ENCODE results near the gene NF2. TPM values are rescaled to one million over a fixed set of nuclear protein-coding genes. Genes with fewer than 3 reads are reported as not detected.

NF2 gene
- total RNA-seq, 4 donors from 2014 or later, result 14.6 to 60.1 (median 34.7) TPM

- TF ChIP-seq, protein P1, sequence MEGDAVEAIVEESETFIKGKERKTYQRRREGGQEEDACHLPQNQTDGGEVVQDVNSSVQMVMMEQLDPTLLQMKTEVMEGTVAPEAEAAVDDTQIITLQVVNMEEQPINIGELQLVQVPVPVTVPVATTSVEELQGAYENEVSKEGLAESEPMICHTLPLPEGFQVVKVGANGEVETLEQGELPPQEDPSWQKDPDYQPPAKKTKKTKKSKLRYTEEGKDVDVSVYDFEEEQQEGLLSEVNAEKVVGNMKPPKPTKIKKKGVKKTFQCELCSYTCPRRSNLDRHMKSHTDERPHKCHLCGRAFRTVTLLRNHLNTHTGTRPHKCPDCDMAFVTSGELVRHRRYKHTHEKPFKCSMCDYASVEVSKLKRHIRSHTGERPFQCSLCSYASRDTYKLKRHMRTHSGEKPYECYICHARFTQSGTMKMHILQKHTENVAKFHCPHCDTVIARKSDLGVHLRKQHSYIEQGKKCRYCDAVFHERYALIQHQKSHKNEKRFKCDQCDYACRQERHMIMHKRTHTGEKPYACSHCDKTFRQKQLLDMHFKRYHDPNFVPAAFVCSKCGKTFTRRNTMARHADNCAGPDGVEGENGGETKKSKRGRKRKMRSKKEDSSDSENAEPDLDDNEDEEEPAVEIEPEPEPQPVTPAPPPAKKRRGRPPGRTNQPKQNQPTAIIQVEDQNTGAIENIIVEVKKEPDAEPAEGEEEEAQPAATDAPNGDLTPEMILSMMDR (IDR thresholded peaks at IDR 0.05), result peak in 2 of 5 experiments; percentile 7 to 29
- TF ChIP-seq POLR2AphosphoS5 (IDR thresholded peaks at IDR 0.05) (no peak), POLR2A (IDR thresholded peaks at IDR 0.05) (no peak), EP300 (IDR thresholded peaks at IDR 0.05; ENCODE audit: low read depth) (no peak)
- H3K4me3 ChIP-seq, result no peak overlapping the region
Observed at GRCh38 chr22:29701155-29701999, 97.9 kb downstream of the NF2 start.

GRCh38 chr22:29702000-29702930 lies 98.8 kb downstream of the NF2 start:
- H3K27me3 ChIP-seq, result peaks cover 14% of the 10 kb centered on the region

More at GRCh38 chr22:29701155-29701999, 97.9 kb downstream of the NF2 start:
- Histone ChIP-seq H3K4me1 (peaks cover 0 to 42% (median 39%) of the 10 kb centered on the region in 4 donors), H3K9me3 (no peaks in the 10 kb centered on the region), H3K27ac (peak overlapping the region; percentile 13 to 66 (median 51)), H3K36me3 (no peaks in the 10 kb centered on the region), H3K27me3 (peaks cover 14% of the 10 kb centered on the region)
- intact Hi-C loops (cut with DNase I; ENCODE audit: low total_unique reads), result no loop called here
- 26 to 40% methylated on average over 1 to 14 of the region's 14 CpGs for WGBS, 2 donors (ENCODE audit: low coverage in 1 of 2)
- peak; percentile 29 for DNase-seq
- in situ Hi-C loops (cut with MboI; ENCODE audit: low pct_ligation_motif_present in 1 of 4, low pct_unique_long_range_greater_than_20kb in 1 of 4, low sequenced_read_pairs in 3 of 4), result no loop called here

GRCh38 chr22:29702931-29703501 lies 99.6 kb downstream of the NF2 start:
- DNase-seq, result no peak
- Histone ChIP-seq H3K27me3 (peaks cover 14% of the 10 kb centered on the region), H3K36me3 (no peaks in the 10 kb centered on the region), H3K9me3 (no peaks in the 10 kb centered on the region), H3K4me1 (peaks cover 0 to 42% (median 39%) of the 10 kb centered on the region in 4 donors), H3K4me3 (no peak overlapping the region), H3K27ac (peak overlapping the region; percentile 29 to 66 (median 51))
- TF ChIP-seq EP300 (IDR thresholded peaks at IDR 0.05; ENCODE audit: low read depth) (no peak), POLR2AphosphoS5 (IDR thresholded peaks at IDR 0.05) (no peak), POLR2A (IDR thresholded peaks at IDR 0.05) (no peak)
- TF ChIP-seq, protein P1 (IDR thresholded peaks at IDR 0.05), result no peak
- 55% methylated on average over 16 of the region's 19 CpGs; no CpG with 5 or more reads in 1 of the 2 donors for WGBS, 2 donors (ENCODE audit: low coverage in 1 of 2)
- in situ Hi-C loops (cut with MboI; ENCODE audit: low pct_ligation_motif_present in 1 of 4, low pct_unique_long_range_greater_than_20kb in 1 of 4, low sequenced_read_pairs in 3 of 4) (no loop called here), intact Hi-C loops (cut with DNase I; ENCODE audit: low total_unique reads) (no loop called here)

More at GRCh38 chr22:29702000-29702930, 98.8 kb downstream of the NF2 start:
- DNase-seq, result peak; percentile 23
- Histone ChIP-seq H3K36me3 (no peaks in the 10 kb centered on the region), H3K4me3 (no peak overlapping the region), H3K4me1 (peaks cover 0 to 42% (median 39%) of the 10 kb centered on the region in 4 donors), H3K9me3 (no peaks in the 10 kb centered on the region), H3K27ac (peak overlapping the region; percentile 22 to 66 (median 51))
- 20 to 43% methylated on average over 1 to 14 of the region's 14 CpGs for WGBS, 2 donors (ENCODE audit: low coverage in 1 of 2)
- TF ChIP-seq, protein P1 (IDR thresholded peaks at IDR 0.05), result no peak
- TF ChIP-seq EP300 (IDR thresholded peaks at IDR 0.05; ENCODE audit: low read depth), result no peak
- intact Hi-C loops (cut with DNase I; ENCODE audit: low total_unique reads) (no loop called here), in situ Hi-C loops (cut with MboI; ENCODE audit: low pct_ligation_motif_present in 1 of 4, low pct_unique_long_range_greater_than_20kb in 1 of 4, low sequenced_read_pairs in 3 of 4) (no loop called here)

Measured in transverse colon (tissue), 4 donors.